GM19468 (cell line): ENCODE measurements around the gene FLVCR2.

Source experiments
- ATAC-seq: cut with Tn5 transposase; IDR thresholded peaks from one replicate; pipeline ENCODE4 v1.9.1; 2021; ENCODE audit warnings: mild to moderate bottlenecking, moderate library complexity, moderate number of reproducible peaks; ENCODE audit not compliant: unreplicated experiment; ENCODE audit errors: extremely low read depth

FLVCR2 gene

GRCh38 chr14:75625034-75625433 lies 46.6 kb downstream of the FLVCR2 start:
- ATAC-seq, result no peak

GRCh38 chr14:75626396-75626795 lies 48.0 kb downstream of the FLVCR2 start:
- ATAC-seq, result no peak

DNA sequence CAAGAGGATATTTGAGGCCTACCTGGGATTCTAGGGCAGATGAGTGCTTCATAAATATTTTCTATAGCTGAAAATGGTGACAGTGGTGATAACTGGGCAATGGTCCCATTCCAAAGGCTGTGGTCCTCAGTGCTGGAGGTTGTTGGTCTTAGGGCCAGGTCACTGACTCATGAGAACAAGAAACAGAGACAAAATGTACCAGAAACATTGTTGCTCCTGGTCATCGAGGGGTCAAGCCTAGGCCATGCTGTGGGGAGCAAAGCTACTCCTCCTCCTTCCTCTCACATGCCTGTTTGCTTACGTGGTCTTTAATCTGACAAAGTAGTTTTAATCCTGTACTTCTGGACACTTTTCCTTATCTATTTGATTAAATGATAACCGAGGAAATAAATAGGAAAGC lies 48.4 kb downstream of the FLVCR2 start:
- ATAC-seq, result no peak

GRCh38 chr14:75627406-75627805 lies 49.0 kb downstream of the FLVCR2 start:
- ATAC-seq, result no peak

- ATAC-seq, result no peak
Measured at GRCh38 chr14:75628816-75629215, 50.4 kb downstream of the FLVCR2 start.

GRCh38 chr14:75630695-75631452 lies 52.5 kb downstream of the FLVCR2 start:
- no peak for ATAC-seq

- no peak for ATAC-seq
Measured at GRCh38 chr14:75631453-75631831, 53.0 kb downstream of the FLVCR2 start.

DNA sequence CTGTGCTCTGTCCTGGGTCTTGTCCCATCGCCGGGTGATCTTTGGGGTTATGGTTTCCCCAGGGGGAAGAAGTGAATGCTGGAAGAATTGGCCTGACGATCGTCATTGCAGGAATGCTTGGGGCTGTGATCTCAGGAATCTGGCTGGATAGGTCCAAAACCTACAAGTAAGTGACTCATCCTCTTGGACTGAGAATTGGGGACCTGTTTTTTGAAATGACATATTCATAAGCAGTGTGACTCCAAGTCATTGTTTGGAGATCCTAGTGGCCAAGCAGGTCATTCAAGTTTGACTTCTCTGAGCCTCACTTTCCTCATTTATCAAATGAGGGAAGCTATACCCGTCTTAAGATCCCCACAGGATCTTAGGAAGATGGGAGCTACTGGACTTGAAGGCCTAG lies 56.4 kb downstream of the FLVCR2 start:
- ATAC-seq, result no peak

GRCh38 chr14:75636100-75636692 lies 57.8 kb downstream of the FLVCR2 start:
- no peak for ATAC-seq

GRCh38 chr14:75640876-75641275 lies 62.5 kb downstream of the FLVCR2 start:
- no peak for ATAC-seq

- ATAC-seq, result no peak
Measured at GRCh38 chr14:75643985-75644384, 65.6 kb downstream of the FLVCR2 start.

GRCh38 chr14:75645056-75645455 lies 66.6 kb downstream of the FLVCR2 start:
- ATAC-seq, result no peak

- no peak for ATAC-seq
Measured at GRCh38 chr14:75646762-75647161, 68.3 kb downstream of the FLVCR2 start.

GRCh38 chr14:75647640-75648039 lies 69.2 kb downstream of the FLVCR2 start:
- no peak for ATAC-seq

- ATAC-seq, result no peak
Measured at GRCh38 chr14:75648066-75648838, 69.8 kb downstream of the FLVCR2 start.

- no peak for ATAC-seq
Measured at GRCh38 chr14:75649337-75649736, 70.9 kb downstream of the FLVCR2 start.

- ATAC-seq, result no peak
Measured at GRCh38 chr14:75649773-75650172, 71.4 kb downstream of the FLVCR2 start.

- no peak for ATAC-seq
Measured at GRCh38 chr14:75650253-75651058, 72.0 kb downstream of the FLVCR2 start.

DNA sequence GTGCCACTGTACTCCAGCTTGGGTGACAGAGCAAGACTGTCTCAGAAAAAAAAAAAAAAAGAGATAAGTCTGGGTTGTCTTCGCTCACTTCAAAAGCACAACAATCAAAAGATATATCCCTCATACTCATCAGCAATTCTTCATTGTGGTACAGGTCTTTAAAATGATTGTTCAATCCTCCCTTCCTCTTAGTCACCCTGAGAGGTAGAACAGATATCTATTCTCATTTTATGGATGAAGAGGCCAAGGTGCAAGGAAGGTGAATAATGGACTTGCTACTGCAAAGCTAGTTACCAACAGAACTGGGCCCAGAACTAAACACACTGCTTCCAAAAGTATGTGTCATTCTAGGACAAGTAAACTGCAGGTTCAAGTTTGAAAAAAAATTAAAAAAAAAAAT lies 75.1 kb downstream of the FLVCR2 start:
- no peak for ATAC-seq

DNA sequence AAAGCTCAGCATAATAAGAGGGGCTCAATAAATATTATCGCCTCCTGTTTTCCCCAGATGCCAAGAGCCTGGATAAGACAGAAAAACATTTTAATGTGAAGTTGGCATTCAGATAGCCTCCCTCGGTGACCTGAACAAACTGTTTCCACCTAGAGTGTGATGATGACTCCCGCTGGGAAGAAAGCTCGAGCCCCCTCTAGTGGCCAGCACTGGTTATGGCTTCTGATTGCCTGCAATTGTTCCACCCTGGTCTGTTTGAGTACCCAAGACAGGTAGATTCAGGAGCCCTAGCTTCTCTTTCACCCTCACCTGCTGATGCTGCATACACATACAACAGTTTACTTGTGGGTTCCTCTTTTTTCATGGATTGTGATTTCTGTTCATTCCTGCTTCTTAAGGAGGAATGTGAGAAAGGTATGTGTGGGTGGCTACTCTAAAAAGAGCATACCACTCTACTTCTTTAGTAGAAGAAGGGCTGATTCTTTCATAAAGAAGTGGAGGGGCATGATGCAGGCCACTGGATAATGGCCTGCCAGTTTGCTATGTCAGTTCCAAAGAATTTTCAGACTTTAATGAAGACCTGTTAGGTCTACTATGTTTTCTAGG lies 75.8 kb downstream of the FLVCR2 start:
- no peak for ATAC-seq
